BJ (cell line): Measurements from ENCODE around the gene ZCCHC13. TPM values are rescaled to one million over a fixed set of nuclear protein-coding genes. Genes with fewer than 3 reads are reported as not detected.

Source experiments
- CTCF ChIA-PET: fragments of 350-600 bp; formaldehyde crosslinking; extraction: SDS; loops from one replicate; lab custom pipeline; 2021; ENCODE audit warnings: antibody characterized with exemption, inconsistent platforms; lab: Yijun Ruan, JAX
- POLR2A ChIA-PET: fragments of 300-600 bp; sonication (Branson Sonifier 250); formaldehyde crosslinking; extraction: SDS; loops from one replicate; lab custom pipeline; 2021; ENCODE audit warnings: antibody characterized with exemption; lab: Charles Lee
- DNase-seq: peaks from one replicate; pipeline ENCODE4 v3.0.0-alpha.2; 2011; ENCODE audit warnings: low read depth
- H3K27me3 ChIP-seq: 2 replicates; pipeline ENCODE4 v1.6.0; 2011; ENCODE audit warnings: low read length; ENCODE audit not compliant: control insufficient read depth, insufficient read depth
- H3K36me3 ChIP-seq: 2 replicates; pipeline ENCODE4 v1.5.1; 2011; ENCODE audit warnings: low read length; ENCODE audit not compliant: control insufficient read depth, insufficient read depth
- H3K4me3 ChIP-seq: 2 replicates; pipeline ENCODE4 v1.5.1; 2011; ENCODE audit warnings: low read depth, mild to moderate bottlenecking, control low read depth, low read length
- polyA plus RNA-seq: library from polyadenylated mRNA; depleted of rRNA; stranded (reverse); fragments of >200 nt; gene quantifications from 2 replicates; pipeline ENCODE4 v1.2.3, GENCODE V29; 2011
- TF ChIP-seq, protein P1 (sequence below): IDR thresholded peaks from 2 replicates; pipeline ENCODE4 v1.5.1; 2011; ENCODE audit warnings: low read depth, mild to moderate bottlenecking, control low read depth, inconsistent platforms, low read length, moderate library complexity; ENCODE audit not compliant: insufficient read depth

The ZCCHC13 gene
- polyA plus RNA-seq, 1 experiment: not detected

DNA sequence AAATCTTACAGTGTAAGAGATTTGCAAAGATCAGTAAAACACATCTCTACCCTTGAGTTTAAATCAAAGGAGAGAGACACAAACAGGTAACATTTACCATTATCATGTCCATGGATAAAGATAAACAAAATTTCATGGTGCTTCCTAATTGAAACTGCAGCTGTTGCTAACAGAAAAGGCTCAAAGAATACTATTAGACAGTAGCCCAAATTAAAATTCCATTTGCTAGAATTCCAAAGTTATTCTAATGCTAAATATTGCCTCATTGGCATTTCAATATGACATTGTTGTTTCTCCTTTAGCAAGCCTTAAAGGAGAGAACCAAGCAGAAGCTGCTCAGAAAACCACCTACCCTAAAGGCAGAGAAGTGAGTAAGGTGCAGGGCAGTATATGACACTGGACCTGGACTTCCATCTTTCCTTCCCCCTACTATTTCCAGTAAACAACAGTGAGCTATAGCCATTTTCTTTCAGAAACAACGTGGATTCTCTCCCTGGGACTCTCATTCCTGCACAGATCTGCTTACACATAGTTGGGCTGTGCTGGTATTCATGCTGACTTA is 19.5 kb upstream of the ZCCHC13 start:
- no peaks in the 10 kb centered on the region for H3K27me3 ChIP-seq
- H3K4me3 ChIP-seq: no peak overlapping the region
- no peak for DNase-seq
- ChIA-PET CTCF (no interaction called here), POLR2A (no interaction called here)
- H3K36me3 ChIP-seq: peaks cover 6% of the 10 kb centered on the region; the same call in 1 of the 2 replicates
- TF ChIP-seq, protein P1, sequence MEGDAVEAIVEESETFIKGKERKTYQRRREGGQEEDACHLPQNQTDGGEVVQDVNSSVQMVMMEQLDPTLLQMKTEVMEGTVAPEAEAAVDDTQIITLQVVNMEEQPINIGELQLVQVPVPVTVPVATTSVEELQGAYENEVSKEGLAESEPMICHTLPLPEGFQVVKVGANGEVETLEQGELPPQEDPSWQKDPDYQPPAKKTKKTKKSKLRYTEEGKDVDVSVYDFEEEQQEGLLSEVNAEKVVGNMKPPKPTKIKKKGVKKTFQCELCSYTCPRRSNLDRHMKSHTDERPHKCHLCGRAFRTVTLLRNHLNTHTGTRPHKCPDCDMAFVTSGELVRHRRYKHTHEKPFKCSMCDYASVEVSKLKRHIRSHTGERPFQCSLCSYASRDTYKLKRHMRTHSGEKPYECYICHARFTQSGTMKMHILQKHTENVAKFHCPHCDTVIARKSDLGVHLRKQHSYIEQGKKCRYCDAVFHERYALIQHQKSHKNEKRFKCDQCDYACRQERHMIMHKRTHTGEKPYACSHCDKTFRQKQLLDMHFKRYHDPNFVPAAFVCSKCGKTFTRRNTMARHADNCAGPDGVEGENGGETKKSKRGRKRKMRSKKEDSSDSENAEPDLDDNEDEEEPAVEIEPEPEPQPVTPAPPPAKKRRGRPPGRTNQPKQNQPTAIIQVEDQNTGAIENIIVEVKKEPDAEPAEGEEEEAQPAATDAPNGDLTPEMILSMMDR: no peak

DNA sequence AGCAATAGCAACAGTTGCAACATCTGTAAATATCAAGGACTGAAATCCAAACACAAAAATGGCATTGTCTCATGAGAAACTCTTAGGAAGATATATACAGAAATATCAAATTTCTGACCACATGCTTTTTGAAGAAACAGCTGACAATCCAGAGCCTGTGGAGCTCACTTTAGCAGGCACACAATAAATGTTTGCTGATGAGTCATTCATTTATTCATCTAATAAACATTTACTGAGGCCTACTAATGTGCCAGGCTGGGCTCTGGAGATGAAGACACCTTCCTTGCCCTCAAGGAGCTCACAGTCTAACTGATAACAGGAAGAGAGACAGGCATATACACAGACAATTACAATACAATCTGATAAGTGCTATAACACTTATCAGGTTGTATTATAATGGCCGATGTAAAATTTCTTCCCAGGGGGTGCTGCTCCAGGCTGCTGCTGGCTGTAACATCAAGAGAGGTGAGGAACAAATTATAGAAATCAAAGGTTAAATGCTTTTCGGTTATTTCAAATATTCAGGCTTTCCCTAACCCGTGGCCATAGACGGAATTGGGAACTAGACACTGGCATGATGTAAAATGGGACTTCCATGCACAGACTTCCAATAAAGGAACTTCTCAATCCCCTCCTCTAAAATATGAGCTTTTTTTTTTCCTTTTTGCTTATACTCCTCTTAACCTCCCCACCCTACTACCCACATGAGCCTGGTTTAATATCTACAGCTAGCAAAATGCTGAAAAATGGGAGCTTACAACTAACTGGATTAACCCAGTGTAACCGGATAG is 16.8 kb upstream of the ZCCHC13 start:
- H3K36me3 ChIP-seq: peaks cover 2% of the 10 kb centered on the region; the same call in 1 of the 2 replicates
- DNase-seq: peak; percentile 22
- TF ChIP-seq, protein P1: no peak
- H3K27me3 ChIP-seq: no peaks in the 10 kb centered on the region
- ChIA-PET POLR2A (no interaction called here), CTCF (no interaction called here)
- H3K4me3 ChIP-seq: no peak overlapping the region

DNA sequence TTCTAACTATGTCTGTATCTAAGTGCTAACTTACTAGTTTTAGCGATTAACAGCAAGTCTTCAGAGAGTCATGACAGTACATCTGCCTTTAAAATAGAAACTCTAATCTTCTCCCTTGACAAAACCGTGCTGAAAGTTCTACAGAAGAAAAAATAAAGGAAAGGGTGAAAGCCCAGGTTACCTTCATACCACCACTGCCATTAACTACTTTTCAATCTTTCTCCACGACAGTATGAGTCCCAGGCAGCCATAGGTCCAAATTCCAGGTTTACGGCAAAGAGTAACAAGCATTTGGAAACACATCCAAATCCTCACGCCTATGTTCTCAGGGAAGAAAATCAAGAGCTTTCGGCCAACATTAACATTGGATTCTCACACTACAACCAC is 12.4 kb upstream of the ZCCHC13 start:
- CTCF ChIA-PET: no interaction called here
- TF ChIP-seq, protein P1: no peak

DNA sequence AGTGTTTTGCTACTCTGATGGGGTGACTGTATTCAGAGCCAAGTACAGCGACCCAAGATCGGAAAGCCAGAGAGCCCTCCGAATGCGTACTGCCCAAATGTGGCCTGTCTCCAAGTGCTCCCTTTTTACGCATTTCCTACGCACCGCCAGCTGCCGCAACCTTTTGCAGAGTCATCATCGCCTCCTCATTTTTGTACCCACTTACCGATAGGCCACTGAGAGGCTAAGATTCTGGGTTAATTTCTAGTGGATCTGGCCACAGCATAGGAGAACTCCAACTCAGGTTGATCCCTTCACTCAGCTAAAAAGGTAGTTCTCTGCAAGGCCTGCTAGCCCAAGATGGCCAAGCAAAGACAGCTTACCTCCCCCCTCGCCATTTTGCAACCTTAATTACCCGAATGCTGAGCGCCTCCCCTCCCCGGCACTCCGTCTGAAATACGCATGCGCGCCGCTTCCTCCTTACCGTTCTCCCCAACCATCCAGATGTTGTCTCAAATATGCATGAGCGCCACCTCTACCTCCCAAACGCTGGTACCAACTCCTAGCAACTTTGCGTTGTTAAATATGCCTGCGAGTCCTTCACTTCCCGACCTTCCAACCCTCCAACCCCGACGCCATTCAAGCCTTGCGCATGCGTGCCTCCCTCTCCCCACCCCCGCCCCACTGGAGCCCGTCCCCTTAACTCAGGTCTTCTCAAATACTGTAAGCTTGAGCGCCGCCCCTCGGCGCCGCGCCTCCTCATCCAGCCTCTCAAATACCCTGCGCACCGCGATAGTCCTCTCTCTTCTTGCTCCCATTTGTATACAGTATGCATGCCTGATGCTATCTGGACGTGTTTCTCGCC is 11.8 kb upstream of the ZCCHC13 start:
- no peaks in the 10 kb centered on the region for H3K27me3 ChIP-seq
- ChIA-PET POLR2A (interaction anchor here (0.6 kb wide), 1 partner anchor 54 kb away, joined by 14 read pairs; no protein-coding TSS in a partner anchor), CTCF (no interaction called here)
- DNase-seq: peak; percentile 47
- TF ChIP-seq, protein P1: peak; percentile 37; the same call in 1 of the 2 replicates
- peak overlapping the region; percentile 67 for H3K4me3 ChIP-seq
- no peaks in the 10 kb centered on the region for H3K36me3 ChIP-seq

More for the DNA sequence above, 12.4 kb upstream of the ZCCHC13 start:
- POLR2A ChIA-PET: no interaction called here
- H3K4me3 ChIP-seq: peak overlapping the region; percentile 67
- no peaks in the 10 kb centered on the region for H3K27me3 ChIP-seq
- H3K36me3 ChIP-seq: no peaks in the 10 kb centered on the region
- no peak for DNase-seq

DNA sequence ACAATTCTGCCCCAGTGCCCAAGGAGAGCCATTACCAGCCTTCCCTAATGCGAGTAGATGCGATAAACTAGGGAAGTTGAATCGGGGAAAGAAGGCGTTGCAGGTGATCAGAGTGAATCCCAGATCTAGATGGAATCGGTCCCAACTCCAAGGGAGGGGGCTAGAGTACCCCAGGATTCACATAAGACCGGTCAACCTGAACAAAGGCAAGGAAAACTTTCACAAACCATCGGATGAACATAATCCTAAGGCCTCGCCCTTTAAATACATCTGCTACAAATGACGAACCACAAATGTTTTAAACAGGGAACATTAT is 11.2 kb upstream of the ZCCHC13 start:
- Histone ChIP-seq H3K27me3 (no peaks in the 10 kb centered on the region), H3K4me3 (peak overlapping the region; percentile 67), H3K36me3 (no peaks in the 10 kb centered on the region)
- TF ChIP-seq, protein P1: no peak
- ChIA-PET CTCF (no interaction called here), POLR2A (interaction anchor here (0.6 kb wide), 1 partner anchor 55 kb away, joined by 14 read pairs; no protein-coding TSS in a partner anchor)
- no peak for DNase-seq
